ENCODE measurements around the gene NRG2.

NRG2 gene

GRCh38 chr5:139884734-139885133 is 158.4 kb downstream of the NRG2 start:
- Histone ChIP-seq H3K4me3 (ENCODE audit: insufficient read depth, low read length, poor library complexity, severe bottlenecking) (no peak overlapping the region), H3K4me2 (ENCODE audit: low read depth, low read length, poor library complexity, severe bottlenecking) (no peak overlapping the region)
- TF ChIP-seq CTCF (IDR thresholded peaks at IDR 0.05; ENCODE audit: insufficient read depth, low read length, poor library complexity, severe bottlenecking) = no peak
- TF ChIP-seq EZH2phosphoT487 (conservative IDR thresholded peaks at IDR 0.05; ENCODE audit: low read length) = no peak

GRCh38 chr5:139884144-139884543 is 159.0 kb downstream of the NRG2 start:
- Histone ChIP-seq H3K9me2 (replicated peaks; ENCODE audit: insufficient read depth, low read length) (no peaks in the 10 kb centered on the region), H4K20me1 (ENCODE audit: low read depth, low read length) (no peaks in the 10 kb centered on the region), H3K4me2 (ENCODE audit: low read depth, low read length, poor library complexity, severe bottlenecking) (no peak overlapping the region), H3K36me3 (ENCODE audit: low read length) (no peaks in the 10 kb centered on the region), H3F3A (ENCODE audit: insufficient read depth) (no peaks in the 10 kb centered on the region), H3K4me3 (ENCODE audit: insufficient read depth, low read length, poor library complexity, severe bottlenecking) (no peak overlapping the region), H3K79me2 (ENCODE audit: insufficient read depth, low read length) (no peaks in the 10 kb centered on the region), H3K27ac (ENCODE audit: low read depth, low read length) (no peak overlapping the region), H3K9ac (ENCODE audit: low read length) (no peak overlapping the region), H3K9me3 (ENCODE audit: insufficient read depth, low read length) (no peaks in the 10 kb centered on the region), H3K27me3 (ENCODE audit: low read length) (no peaks in the 10 kb centered on the region), H2AFZ (ENCODE audit: low read depth, low read length, severe bottlenecking) (no peak overlapping the region)
- TF ChIP-seq EZH2phosphoT487 (conservative IDR thresholded peaks at IDR 0.05; ENCODE audit: low read length) (no peak), CTCF (IDR thresholded peaks at IDR 0.05; ENCODE audit: insufficient read depth, low read length, poor library complexity, severe bottlenecking) (no peak)

More at GRCh38 chr5:139884734-139885133, 158.4 kb downstream of the NRG2 start:
- Histone ChIP-seq H3F3A (ENCODE audit: insufficient read depth) (no peaks in the 10 kb centered on the region), H3K9me3 (ENCODE audit: insufficient read depth, low read length) (no peaks in the 10 kb centered on the region), H3K9me2 (replicated peaks; ENCODE audit: insufficient read depth, low read length) (no peaks in the 10 kb centered on the region), H3K36me3 (ENCODE audit: low read length) (no peaks in the 10 kb centered on the region), H3K9ac (ENCODE audit: low read length) (no peak overlapping the region), H3K27me3 (ENCODE audit: low read length) (no peaks in the 10 kb centered on the region), H3K27ac (ENCODE audit: low read depth, low read length) (no peak overlapping the region), H3K79me2 (ENCODE audit: insufficient read depth, low read length) (no peaks in the 10 kb centered on the region), H4K20me1 (ENCODE audit: low read depth, low read length) (no peaks in the 10 kb centered on the region), H2AFZ (ENCODE audit: low read depth, low read length, severe bottlenecking) (no peak overlapping the region)

GRCh38 chr5:139882961-139883539 is 160.0 kb downstream of the NRG2 start:
- H3K9me3 ChIP-seq (ENCODE audit: insufficient read depth, low read length) = no peaks in the 10 kb centered on the region
- H3K27ac ChIP-seq (ENCODE audit: low read depth, low read length) = no peak overlapping the region
- no peaks in the 10 kb centered on the region for H3K36me3 ChIP-seq (ENCODE audit: low read length)
- no peaks in the 10 kb centered on the region for H3F3A ChIP-seq (ENCODE audit: insufficient read depth)
- no peak overlapping the region for H3K4me3 ChIP-seq (ENCODE audit: insufficient read depth, low read length, poor library complexity, severe bottlenecking)
- H4K20me1 ChIP-seq (ENCODE audit: low read depth, low read length) = no peaks in the 10 kb centered on the region
- no peak overlapping the region for H3K9ac ChIP-seq (ENCODE audit: low read length)
- H2AFZ ChIP-seq (ENCODE audit: low read depth, low read length, severe bottlenecking) = no peak overlapping the region
- no peaks in the 10 kb centered on the region for H3K9me2 ChIP-seq (replicated peaks; ENCODE audit: insufficient read depth, low read length)
- H3K27me3 ChIP-seq (ENCODE audit: low read length) = no peaks in the 10 kb centered on the region
- no peak overlapping the region for H3K4me2 ChIP-seq (ENCODE audit: low read depth, low read length, poor library complexity, severe bottlenecking)
- TF ChIP-seq EZH2phosphoT487 (conservative IDR thresholded peaks at IDR 0.05; ENCODE audit: low read length) = no peak
- no peak for TF ChIP-seq CTCF (IDR thresholded peaks at IDR 0.05; ENCODE audit: insufficient read depth, low read length, poor library complexity, severe bottlenecking)
- H3K79me2 ChIP-seq (ENCODE audit: insufficient read depth, low read length) = no peaks in the 10 kb centered on the region
